GM12878 (cell line): ENCODE results near the gene GATAD2B. TPM values are rescaled to one million over a fixed set of nuclear protein-coding genes. Genes with fewer than 3 reads are reported as not detected.
A peak's percentile ranks its signal among the peaks of the same experiment; 100 is the strongest.

ENCODE experiments used
- ATAC-seq: fragments of 200-7000 bp; cut with Tn5 transposase; 3 replicates; pipeline ENCODE4 v1.9.1; 2020; ENCODE audit warnings: mild to moderate bottlenecking, moderate library complexity
- BruUV-seq: library from RNA; stranded (reverse); fragments of 400-500 nt; replicated peaks from 2 replicates; lab custom pipeline; 2021; lab: Mats Ljungman, UMichigan
- CTCF ChIA-PET: fragments of 300-600 bp; sonication (Branson Sonifier 250); formaldehyde crosslinking; extraction: SDS; loops from one replicate; lab custom pipeline; 2021; ENCODE audit warnings: inconsistent platforms; lab: Yijun Ruan, JAX
- POLR2A ChIA-PET: fragments of 350-600 bp; formaldehyde crosslinking; extraction: SDS; loops from one replicate; lab custom pipeline; 2021; ENCODE audit warnings: inconsistent platforms; lab: Charles Lee
- RAD21 ChIA-PET: fragments of 300-600 bp; sonication (Branson Sonifier 250); formaldehyde crosslinking; loops from one replicate; lab custom pipeline; 2023; ENCODE audit warnings: antibody characterized with exemption; ENCODE audit not compliant: unreplicated experiment; lab: Charles Lee
- SMC1A ChIA-PET: fragments of 300-600 bp; sonication (Branson Sonifier 250); formaldehyde crosslinking; loops from one replicate; lab custom pipeline; 2023; ENCODE audit not compliant: unreplicated experiment, uncharacterized antibody; lab: Charles Lee
- DNase-seq: peaks from one replicate; pipeline ENCODE4 v3.0.0-alpha.2; 2011; ENCODE audit warnings: low read depth, low spot score
- FAIRE-seq: peaks from 3 replicates; lab custom pipeline; 2011; peaks lifted over from hg19 to GRCh38; lab: Jason Lieb, UNC
- H2AFZ ChIP-seq: 2 replicates; pipeline ENCODE4 v1.6.0; 2011; ENCODE audit warnings: low read depth, low read length, control low read depth; ENCODE audit not compliant: control insufficient read depth
- H3K27ac ChIP-seq: 2 replicates; pipeline ENCODE4 v1.5.1; 2011; ENCODE audit warnings: control low read depth; ENCODE audit not compliant: control insufficient read depth, insufficient read depth
- H3K27me3 ChIP-seq, 2 experiments: replicated peaks in 1 of 2; 2 replicates each; pipeline versions ENCODE4 v1.6.0 to v1.6.1; 2011; ENCODE audit warnings: low read length in 1 of 2; ENCODE audit not compliant: control insufficient read depth in 2 of 2, insufficient read depth in 2 of 2
- H3K36me3 ChIP-seq, 2 experiments: 2 replicates each; pipeline ENCODE4 v1.5.1; 2011; ENCODE audit warnings: low read length in 1 of 2; ENCODE audit not compliant: control insufficient read depth in 2 of 2, insufficient read depth in 2 of 2
- H3K4me1 ChIP-seq: 2 replicates; pipeline ENCODE4 v1.6.1; 2011; ENCODE audit warnings: mild to moderate bottlenecking, low read length, moderate library complexity, mixed read lengths; ENCODE audit not compliant: control insufficient read depth, insufficient read depth
- H3K4me2 ChIP-seq: 2 replicates; pipeline ENCODE4 v1.6.0; 2011; ENCODE audit warnings: control low read depth; ENCODE audit not compliant: control insufficient read depth, insufficient read depth
- H3K4me3 ChIP-seq: fragments of 200-600 bp; sonication (generic); 2 replicates; pipeline ENCODE4 v1.5.1; 2016
- H3K79me2 ChIP-seq: 2 replicates; pipeline ENCODE4 v1.6.0; 2011; ENCODE audit warnings: low read length; ENCODE audit not compliant: control insufficient read depth, insufficient read depth
- H3K9ac ChIP-seq: 2 replicates; pipeline ENCODE4 v1.8.0; 2011; ENCODE audit warnings: low read length, control low read depth, mixed read lengths; ENCODE audit not compliant: control insufficient read depth, insufficient read depth
- H3K9me3 ChIP-seq: replicated peaks from 3 replicates; pipeline ENCODE4 v1.5.1; 2011; ENCODE audit warnings: mild to moderate bottlenecking, low read length; ENCODE audit not compliant: control insufficient read depth, insufficient read depth
- H4K20me1 ChIP-seq: 2 replicates; pipeline ENCODE4 v1.6.0; 2011; ENCODE audit not compliant: control insufficient read depth, insufficient read depth
- ATF2 ChIP-seq: IDR thresholded peaks from 2 replicates; pipeline ENCODE4 v1.6.1; 2012; ENCODE audit warnings: low read length, inconsistent platforms
- ATF7 ChIP-seq: fragments of 450-650 bp; IDR thresholded peaks from 2 replicates; pipeline ENCODE4 v1.6.1; 2016; ENCODE audit warnings: low read depth, mild to moderate bottlenecking
- CREM ChIP-seq: IDR thresholded peaks from 2 replicates; pipeline ENCODE4 v1.6.1; 2014; ENCODE audit warnings: antibody characterized with exemption, low read depth
- ELK1 ChIP-seq: IDR thresholded peaks from 2 replicates; pipeline ENCODE4 v1.6.1; 2012; ENCODE audit warnings: low read depth, low read length, improper control_type of control experiment
- IRF4 ChIP-seq: IDR thresholded peaks from 2 replicates; pipeline ENCODE4 v1.6.1; 2011; ENCODE audit warnings: low read depth, low read length
- KAT2A ChIP-seq: conservative IDR thresholded peaks from 2 replicates; pipeline ENCODE4 v1.6.1; 2011; ENCODE audit warnings: low read depth, low read length; ENCODE audit not compliant: control insufficient read depth
- KDM1A ChIP-seq: fragments of 200-600 bp; sonication (generic); IDR thresholded peaks from 2 replicates; pipeline ENCODE4 v1.6.1; 2016; ENCODE audit warnings: borderline replicate concordance
- LARP7 ChIP-seq: fragments of 450-650 bp; IDR thresholded peaks from 2 replicates; pipeline ENCODE4 v1.6.1; 2017; ENCODE audit warnings: mild to moderate bottlenecking
- NKRF ChIP-seq: fragments of 450-650 bp; conservative IDR thresholded peaks from 2 replicates; pipeline ENCODE4 v1.6.1; 2017; ENCODE audit warnings: mild to moderate bottlenecking, moderate library complexity
- NRF1 ChIP-seq: conservative IDR thresholded peaks from 2 replicates; pipeline ENCODE4 v1.6.1; 2011; ENCODE audit warnings: mild to moderate bottlenecking, low read depth, low read length, improper control_type of control experiment
- SMC3 ChIP-seq: IDR thresholded peaks from 2 replicates; pipeline ENCODE4 v1.6.1; 2011; ENCODE audit warnings: low read length, improper control_type of control experiment, borderline replicate concordance
- SPI1 ChIP-seq: IDR thresholded peaks from 2 replicates; pipeline ENCODE4 v1.6.1; 2011; ENCODE audit warnings: low read depth, mild to moderate bottlenecking, low read length, moderate library complexity, borderline replicate concordance; ENCODE audit not compliant: insufficient read depth
- TAF1 ChIP-seq: IDR thresholded peaks from 2 replicates; pipeline ENCODE4 v1.6.1; 2011; ENCODE audit warnings: mild to moderate bottlenecking, low read depth, low read length, borderline replicate concordance
- TCF3 ChIP-seq: IDR thresholded peaks from 2 replicates; pipeline ENCODE4 v1.6.1; 2012; ENCODE audit warnings: low read depth, mild to moderate bottlenecking, low read length, borderline replicate concordance; ENCODE audit not compliant: insufficient read depth
- TCF7 ChIP-seq: IDR thresholded peaks from 2 replicates; pipeline ENCODE4 v1.6.1; 2014; ENCODE audit warnings: antibody characterized with exemption, borderline replicate concordance
- WGBS: methylation state at CpG from one replicate; pipeline ENCODE4 v1.1.6; 2016; ENCODE audit warnings: low lambda C conversion rate; ENCODE audit not compliant: insufficient replicate concordance, insufficient coverage; ENCODE audit errors: missing lambda C conversion rate; 5-methylcytosine and 5-hydroxymethylcytosine counted together
- in situ Hi-C: fragments of 300-500 bp; cut with MboI; formaldehyde crosslinking; loops from 9 replicates; pipeline ENCODE4 v1.14.3; 2018; ENCODE audit warnings: mixed read lengths
- intact Hi-C: fragments of 100-400 bp; cut with micrococcal nuclease; formaldehyde crosslinking; loops from one replicate; pipeline ENCODE4 v1.14.2; 2022; ENCODE audit not compliant: unreplicated experiment
- polyA plus RNA-seq, 11 experiments: library from polyadenylated mRNA; depleted of rRNA in 4 of 11; unstranded in 6 of 11; stranded (reverse) in 5 of 11; fragments of >200 nt; fragmentation: Nextera tagmentation in 4 of 11; fragmentation: Illumina TruSeq in 1 of 11; extraction: Ambion mirVana in 4 of 11; extraction: Trizol in 1 of 11; gene quantifications; 1 replicate in 1 of 11; 2 replicates in 10 of 11; pipeline versions ENCODE4 v1.2.1 to v1.2.3, GENCODE V29; 2011 to 2016; ENCODE audit warnings: inconsistent platforms in 2 of 11, missing spikeins in 2 of 11, low read depth in 1 of 11
- total RNA-seq, 4 experiments: library from RNA; depleted of rRNA in 3 of 4; stranded (reverse); fragments of >200 nt in 3 of 4; fragmentation: Illumina TruSeq in 1 of 4; extraction: Trizol in 1 of 4; gene quantifications; 2 replicates each; pipeline versions ENCODE4 v1.2.1 to v1.2.3, GENCODE V29; 2013 to 2021

GATAD2B gene
- total and polyA plus RNA-seq, 10 of the 15 experiments (the other 5 are each of a cell fraction or from before 2014, with no cell fraction given): 2.4 to 63.1 (median 8.7) TPM

- peak; percentile 99 for TF ChIP-seq IRF4
- TF ChIP-seq ELK1: no peak
- peak; percentile 100 for TF ChIP-seq SPI1
These were observed 117.6 kb downstream of the GATAD2B start (continued) for GRCh38 chr1:153805042-153805745.

- ATAC-seq (no peak), DNase-seq (no peak), FAIRE-seq (no peak)
- ChIA-PET RAD21 (interaction anchor here (0.6 to 4.4 kb wide), 11 partner anchors 33 to 183 kb away, joined by 3 to 46 read pairs (median 5); partner anchors contain the start of genes CRTC2, DENND4B, GATAD2B and RAB13), CTCF (interaction anchor here (0.9 to 4.0 kb wide), 12 partner anchors 7 to 183 kb away, joined by 3 to 23 read pairs (median 4); partner anchors contain the start of genes CREB3L4, DENND4B and RAB13), POLR2A (interaction anchor here (0.6 to 1.9 kb wide), 7 partner anchors 13 to 600 kb away, joined by 3 to 6 read pairs (median 3); partner anchors contain the start of gene JTB), SMC1A (interaction anchor here (0.7 to 4.1 kb wide), 15 partner anchors 12 to 183 kb away, joined by 3 to 21 read pairs (median 4); partner anchors contain the start of genes CREB3L4, DENND4B and RAB13)
- peak overlapping the region; percentile 34; the same call in 1 of the 2 replicates for H3K4me2 ChIP-seq
- no peak overlapping the region for H2AFZ ChIP-seq
- peaks cover 7 to 8% of the 10 kb centered on the region in 2 experiments; a peak in 3 of 4 replicates for H3K36me3 ChIP-seq
- peak overlapping the region; percentile 21 for H3K9ac ChIP-seq
- in situ Hi-C loops (no loop called here), intact Hi-C loops (no loop called here)
- WGBS: 78% methylated on average over 2 of the region's 2 CpGs
- no peak overlapping the region for H3K4me3 ChIP-seq
- no peaks in the 10 kb centered on the region for H4K20me1 ChIP-seq
- peaks cover 3% of the 10 kb centered on the region; the same call in 1 of the 2 replicates for H3K79me2 ChIP-seq
- H3K27me3 ChIP-seq: no peaks in the 10 kb centered on the region
- peaks cover 39% of the 10 kb centered on the region for H3K4me1 ChIP-seq
- no TSS peak for BruUV-seq
- H3K9me3 ChIP-seq: no peaks in the 10 kb centered on the region
- H3K27ac ChIP-seq: peak overlapping the region; percentile 89
- TF ChIP-seq TCF3: no peak
- TF ChIP-seq KDM1A: no peak
- TF ChIP-seq NKRF: no peak
- no peak for TF ChIP-seq TAF1
- TF ChIP-seq ELK1: no peak
- TF ChIP-seq ATF2: no peak
- no peak for TF ChIP-seq CREM
- no peak for TF ChIP-seq KAT2A
- TF ChIP-seq NRF1: no peak
- no peak for TF ChIP-seq TCF7
- no peak for TF ChIP-seq ATF7
- no peak for TF ChIP-seq SMC3
- TF ChIP-seq LARP7: no peak
These were observed 118.7 kb downstream of the GATAD2B start for GRCh38 chr1:153804112-153804511.
